Breast epithelium (tissue), 4 donors: Measurements from ENCODE around the gene NHLRC3. TPM values are rescaled to one million over a fixed set of nuclear protein-coding genes. Genes with fewer than 3 reads are reported as not detected.
A peak's percentile ranks its signal among the peaks of the same experiment; 100 is the strongest.

Source experiments
- DNase-seq, 2 donors: peaks; one replicate each; pipeline ENCODE4 v3.0.0-alpha.2; 2019; ENCODE audit warnings: low spot score in 2 of 2
- H3K27ac ChIP-seq, 2 donors: fragments of 200-600 bp; sonication (generic) in 1 of 2; one replicate each; pipeline ENCODE4 v1.5.1; 2016 to 2019; ENCODE audit warnings: mild to moderate bottlenecking in 1 of 2
- H3K27me3 ChIP-seq, 2 donors: fragments of 200-600 bp; sonication (generic) in 1 of 2; one replicate each; pipeline versions ENCODE4 v1.5.1 to v1.6.0; 2017 to 2019; ENCODE audit warnings: control low read depth in 1 of 2, mild to moderate bottlenecking in 1 of 2
- H3K36me3 ChIP-seq: fragments of 200-600 bp; one replicate; pipeline ENCODE4 v1.5.1; 2019
- H3K4me1 ChIP-seq, 2 donors: fragments of 200-600 bp; sonication (generic); one replicate each; pipeline ENCODE4 v1.5.1; 2016 to 2019; ENCODE audit warnings: control low read depth in 1 of 2
- H3K4me3 ChIP-seq, 3 donors: fragments of 200-600 bp; sonication (generic); 1 replicate in 2 of 3; 2 replicates in 1 of 3; pipeline ENCODE4 v1.5.1; 2016 to 2019; ENCODE audit warnings: mild to moderate bottlenecking in 3 of 3, moderate library complexity in 2 of 3
- H3K9me3 ChIP-seq, 2 donors: fragments of 200-600 bp; sonication (generic) in 1 of 2; one replicate each; pipeline ENCODE4 v1.5.1; 2016 to 2019; ENCODE audit warnings: control low read depth in 1 of 2
- CTCF ChIP-seq, 3 donors: fragments of 450-650 bp; IDR thresholded peaks; one replicate each; pipeline ENCODE4 v1.5.1; 2016 to 2017; ENCODE audit warnings: antibody characterized with exemption in 3 of 3, mild to moderate bottlenecking in 3 of 3, moderate library complexity in 3 of 3
- POLR2A ChIP-seq: fragments of 450-650 bp; IDR thresholded peaks from one replicate; pipeline ENCODE4 v1.6.1; 2016; ENCODE audit warnings: antibody characterized with exemption, mild to moderate bottlenecking, moderate library complexity
- POLR2AphosphoS5 ChIP-seq, 3 donors: sonication (generic); formaldehyde crosslinking; IDR thresholded peaks; one replicate each; pipeline ENCODE4 v1.6.1; 2017; ENCODE audit warnings: antibody characterized with exemption in 3 of 3
- intact Hi-C: fragments of 100-400 bp; cut with DNase I; formaldehyde crosslinking; loops from one replicate; pipeline ENCODE4 v1.15.1; 2023; ENCODE audit warnings: low total_unique reads
- total RNA-seq, 3 donors: library from RNA; depleted of rRNA; stranded (reverse); fragments of >200 nt; gene quantifications; one replicate each; pipeline ENCODE4 v1.1.0, GENCODE V29; 2016

NHLRC3 gene
- total RNA-seq, 3 donors from 2014 or later: 21.6 to 39.5 (median 37.6) TPM

DNA sequence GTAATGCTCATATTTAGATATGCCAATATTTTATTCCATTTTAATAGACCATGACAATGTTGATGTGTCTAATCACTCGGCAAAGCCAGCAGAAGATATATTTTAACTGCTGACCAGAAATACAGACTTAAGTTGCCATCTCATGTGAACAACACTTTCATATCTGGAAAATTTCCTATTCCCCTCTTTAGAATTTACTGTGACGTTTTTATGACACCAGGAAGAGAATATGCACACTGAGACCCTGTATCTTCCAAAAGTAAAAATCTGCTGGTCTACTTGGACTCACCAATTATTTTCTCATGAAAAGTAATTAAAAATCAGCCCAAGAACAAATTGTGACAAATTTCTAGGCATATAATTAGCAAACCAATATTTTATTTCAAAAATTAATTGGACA, 2.5 kb upstream of the NHLRC3 start:
- intact Hi-C loops: no loop called here

DNA sequence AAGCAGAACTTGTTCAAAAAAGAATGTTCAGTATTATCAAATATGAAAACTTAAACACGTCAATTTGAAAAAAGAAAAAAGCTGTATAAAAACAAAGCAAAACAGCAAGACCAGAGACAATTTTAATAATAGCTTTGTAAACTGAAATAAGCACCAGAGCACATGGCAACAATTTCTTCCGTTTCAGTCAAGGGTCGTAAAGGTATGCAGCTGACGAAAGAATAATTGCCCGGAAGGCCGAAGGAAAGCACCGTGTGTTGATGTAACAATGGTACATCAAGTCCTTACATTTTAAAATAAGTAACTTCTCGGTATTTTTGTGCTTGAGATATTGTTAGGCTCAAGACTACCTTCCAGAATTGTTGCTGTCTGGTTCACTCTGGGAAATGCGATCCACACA, 2.0 kb upstream of the NHLRC3 start:
- H3K4me1 ChIP-seq: peaks cover 0 to 15% of the 10 kb centered on the region in 2 donors
- DNase-seq: no peak
- H3K27ac ChIP-seq: no peak overlapping the region

More for the DNA sequence above, 2.5 kb upstream of the NHLRC3 start:
- H3K27me3 ChIP-seq: no peaks in the 10 kb centered on the region
- H3K4me3 ChIP-seq: peak overlapping the region in 2 of 3 donors; percentile 89 to 90
- no peaks in the 10 kb centered on the region for H3K9me3 ChIP-seq
- no peaks in the 10 kb centered on the region for H3K36me3 ChIP-seq
- peaks cover 0 to 12% of the 10 kb centered on the region in 2 donors for H3K4me1 ChIP-seq
- no peak for DNase-seq
- no peak overlapping the region for H3K27ac ChIP-seq
- no peak for TF ChIP-seq POLR2A
- TF ChIP-seq POLR2AphosphoS5 (IDR thresholded peaks at IDR 0.05): no peak
- no peak for TF ChIP-seq CTCF (IDR thresholded peaks at IDR 0.05)

GRCh38 chr13:39037410-39037879, 811 bp upstream of the NHLRC3 start:
- Histone ChIP-seq H3K27me3 (no peaks in the 10 kb centered on the region), H3K27ac (peak overlapping the region; percentile 90 to 94), H3K4me1 (peaks cover 0 to 15% of the 10 kb centered on the region in 2 donors), H3K4me3 (peak overlapping the region; percentile 75 to 90 (median 89)), H3K9me3 (no peaks in the 10 kb centered on the region), H3K36me3 (no peaks in the 10 kb centered on the region)
- intact Hi-C loops: no loop called here
- no peak for TF ChIP-seq POLR2A
- TF ChIP-seq CTCF (IDR thresholded peaks at IDR 0.05): no peak
- no peak for TF ChIP-seq POLR2AphosphoS5 (IDR thresholded peaks at IDR 0.05)
- DNase-seq: peak in 1 of 2 donors; percentile 23

More for the DNA sequence above, 2.0 kb upstream of the NHLRC3 start:
- peak overlapping the region; percentile 75 to 90 (median 89) for H3K4me3 ChIP-seq
- no peak for TF ChIP-seq CTCF (IDR thresholded peaks at IDR 0.05)
- no peak for TF ChIP-seq POLR2A
- TF ChIP-seq POLR2AphosphoS5 (IDR thresholded peaks at IDR 0.05): no peak
- no peaks in the 10 kb centered on the region for H3K36me3 ChIP-seq
- H3K27me3 ChIP-seq: no peaks in the 10 kb centered on the region
- intact Hi-C loops: no loop called here
- no peaks in the 10 kb centered on the region for H3K9me3 ChIP-seq

DNA sequence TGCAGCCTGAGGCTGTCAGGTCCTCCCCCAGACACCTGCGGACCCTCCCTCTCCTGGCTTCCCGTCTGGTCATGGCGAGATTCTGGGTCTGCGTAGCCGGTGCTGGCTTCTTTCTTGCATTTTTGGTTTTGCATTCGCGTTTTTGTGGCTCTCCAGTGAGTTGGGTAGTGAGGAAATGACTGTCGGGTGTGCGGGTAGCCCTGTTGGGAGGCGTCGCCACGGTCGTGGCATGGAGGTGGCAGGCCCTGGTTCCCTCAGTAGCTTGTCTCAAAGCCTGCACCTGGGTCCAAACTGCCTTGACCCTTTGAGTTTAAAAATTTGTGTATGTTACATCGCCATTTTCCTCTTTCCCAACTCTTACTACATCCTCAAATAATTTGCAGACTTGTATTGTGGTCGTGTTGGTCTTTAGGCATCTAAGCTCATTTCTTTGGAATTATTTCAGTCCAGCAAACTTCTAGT, 344 bp downstream of the NHLRC3 start:
- no peaks in the 10 kb centered on the region for H3K36me3 ChIP-seq
- no peaks in the 10 kb centered on the region for H3K9me3 ChIP-seq
- TF ChIP-seq CTCF (IDR thresholded peaks at IDR 0.05) (no peak), POLR2A (no peak), POLR2AphosphoS5 (IDR thresholded peaks at IDR 0.05) (no peak)
- H3K27me3 ChIP-seq: no peaks in the 10 kb centered on the region
- H3K4me3 ChIP-seq: peak overlapping the region; percentile 75 to 90 (median 89)
- intact Hi-C loops: no loop called here
- DNase-seq: no peak
- H3K27ac ChIP-seq: peak overlapping the region; percentile 90 to 94
- H3K4me1 ChIP-seq: peaks cover 0 to 15% of the 10 kb centered on the region in 2 donors

DNA sequence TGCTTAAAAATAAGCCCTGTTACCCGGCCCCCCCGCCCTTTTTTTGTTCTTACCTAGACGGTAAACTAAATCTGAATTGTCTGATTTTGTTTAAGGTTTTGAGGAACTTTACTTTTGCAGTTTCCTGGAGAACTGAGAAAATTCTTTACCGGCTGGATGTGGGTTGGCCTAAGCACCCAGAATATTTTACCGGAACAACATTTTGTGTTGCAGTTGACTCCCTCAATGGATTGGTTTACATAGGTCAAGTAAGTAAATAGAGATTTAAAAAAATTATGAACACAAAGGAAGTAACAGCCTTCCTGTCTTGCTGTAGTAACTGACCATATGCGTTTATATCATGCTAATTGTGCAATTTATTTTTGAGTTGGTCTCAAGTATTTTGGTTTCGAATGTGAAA, 785 bp downstream of the NHLRC3 start:
- intact Hi-C loops: no loop called here
- TF ChIP-seq POLR2AphosphoS5 (IDR thresholded peaks at IDR 0.05): no peak
- no peak for TF ChIP-seq POLR2A
- no peak for TF ChIP-seq CTCF (IDR thresholded peaks at IDR 0.05)
- no peaks in the 10 kb centered on the region for H3K9me3 ChIP-seq
- no peak for DNase-seq
- H3K27ac ChIP-seq: peak overlapping the region; percentile 90 to 94
- peak overlapping the region; percentile 75 to 90 (median 89) for H3K4me3 ChIP-seq
- no peaks in the 10 kb centered on the region for H3K36me3 ChIP-seq
- no peaks in the 10 kb centered on the region for H3K27me3 ChIP-seq
- H3K4me1 ChIP-seq: peaks cover 0 to 15% of the 10 kb centered on the region in 2 donors
